Stimulated activated naive CD4-positive, alpha-beta T cell (primary cell): ENCODE data around the gene FAM168A.
"Not testable (repeated sequence)": the region's sequence is repeated elsewhere in the genome, so short reads cannot be mapped to it uniquely, and the experiment has no call there.

ENCODE experiments used
- DNase-seq, 6 experiments: peaks; one replicate each; lab custom pipeline; 2025; lab: John Stamatoyannopoulos, UW

Gene FAM168A

GRCh38 chr11:73596547-73596946 lies 1.4 kb downstream of the FAM168A start:
- no peak for DNase-seq

- no peak for DNase-seq
These were observed 5.3 kb downstream of the FAM168A start for GRCh38 chr11:73592640-73593039.

- no peak for DNase-seq
These were observed 6.2 kb downstream of the FAM168A start for GRCh38 chr11:73591743-73592142.

GRCh38 chr11:73590991-73591390 lies 6.9 kb downstream of the FAM168A start:
- no peak for DNase-seq

GRCh38 chr11:73586791-73587190 lies 11.1 kb downstream of the FAM168A start:
- no peak for DNase-seq

GRCh38 chr11:73585834-73586575 lies 11.9 kb downstream of the FAM168A start:
- no peak for DNase-seq

- DNase-seq: no peak
These were observed 13.1 kb downstream of the FAM168A start for GRCh38 chr11:73584831-73585230.

- no peak for DNase-seq
These were observed 15.3 kb downstream of the FAM168A start for GRCh38 chr11:73582653-73583052.

- DNase-seq: not testable (repeated sequence)
These were observed 17.2 kb downstream of the FAM168A start for GRCh38 chr11:73580749-73581148.

GRCh38 chr11:73579641-73580434 lies 18.1 kb downstream of the FAM168A start:
- DNase-seq: no peak

- no peak for DNase-seq
These were observed 19.2 kb downstream of the FAM168A start for GRCh38 chr11:73578592-73579185.

- peak in 2 of 6 experiments; percentile 7 to 8 for DNase-seq
These were observed 20.4 kb downstream of the FAM168A start for GRCh38 chr11:73577496-73577917.

- DNase-seq: no peak
These were observed 21.7 kb downstream of the FAM168A start for GRCh38 chr11:73576185-73576614.

GRCh38 chr11:73571982-73572381 lies 25.9 kb downstream of the FAM168A start:
- not testable (repeated sequence) for DNase-seq

GRCh38 chr11:73570415-73571114 lies 27.3 kb downstream of the FAM168A start:
- no peak for DNase-seq

GRCh38 chr11:73566977-73567755 lies 30.7 kb downstream of the FAM168A start:
- no peak for DNase-seq

- no peak for DNase-seq
These were observed 31.5 kb downstream of the FAM168A start for GRCh38 chr11:73566422-73566821.

GRCh38 chr11:73565804-73566203 lies 32.1 kb downstream of the FAM168A start:
- DNase-seq: no peak

GRCh38 chr11:73564903-73565302 lies 33.0 kb downstream of the FAM168A start:
- DNase-seq: no peak

- no peak for DNase-seq
These were observed 34.2 kb downstream of the FAM168A start for GRCh38 chr11:73563539-73564200.

GRCh38 chr11:73559743-73560142 lies 38.2 kb downstream of the FAM168A start:
- DNase-seq: no peak
